MV-4-11 (cell line): ENCODE measurements around the gene TMEM200A.

Source experiments
- DNase-seq: peaks from one replicate; lab custom pipeline; 2025; lab: John Stamatoyannopoulos, UW

Gene TMEM200A

DNA sequence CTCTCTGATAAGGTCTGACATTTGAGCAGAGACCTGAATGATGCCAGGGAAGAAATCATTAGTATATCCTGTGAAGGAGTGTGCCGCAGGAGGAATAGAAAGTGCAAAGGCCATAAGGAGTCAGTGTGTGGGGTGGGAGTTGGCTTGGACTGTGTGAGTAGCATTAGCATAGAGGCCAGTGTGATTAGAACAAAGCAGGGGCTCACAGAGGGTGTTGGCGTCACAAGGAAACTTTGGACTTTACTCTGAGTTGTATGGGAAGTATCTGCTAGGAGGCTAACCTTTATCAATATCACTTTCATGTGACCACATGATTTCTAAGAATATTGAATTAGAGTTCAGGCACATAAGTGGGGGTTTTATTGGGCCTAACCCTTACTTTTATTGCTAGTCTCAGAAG lies 12.1 kb downstream of the TMEM200A start:
- DNase-seq = no peak

DNA sequence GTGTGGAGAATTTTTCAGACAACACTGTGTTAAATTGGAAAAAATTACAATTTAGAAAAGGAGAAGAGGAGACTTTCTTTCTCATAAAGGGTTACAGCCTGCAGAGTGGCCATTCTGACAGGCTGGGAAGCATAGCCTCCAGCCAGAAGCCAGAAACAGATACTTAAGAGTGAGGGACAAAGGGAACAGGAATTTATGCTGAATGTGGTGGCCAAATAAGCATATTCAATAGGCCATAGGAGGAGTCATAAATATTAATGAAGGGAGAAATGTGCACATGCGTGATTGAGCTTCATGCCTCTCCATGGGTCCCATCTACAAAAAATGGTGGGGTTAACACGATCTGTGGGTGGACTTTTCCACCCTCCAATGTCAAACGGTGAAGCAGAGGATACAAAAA lies 13.4 kb downstream of the TMEM200A start:
- no peak for DNase-seq

DNA sequence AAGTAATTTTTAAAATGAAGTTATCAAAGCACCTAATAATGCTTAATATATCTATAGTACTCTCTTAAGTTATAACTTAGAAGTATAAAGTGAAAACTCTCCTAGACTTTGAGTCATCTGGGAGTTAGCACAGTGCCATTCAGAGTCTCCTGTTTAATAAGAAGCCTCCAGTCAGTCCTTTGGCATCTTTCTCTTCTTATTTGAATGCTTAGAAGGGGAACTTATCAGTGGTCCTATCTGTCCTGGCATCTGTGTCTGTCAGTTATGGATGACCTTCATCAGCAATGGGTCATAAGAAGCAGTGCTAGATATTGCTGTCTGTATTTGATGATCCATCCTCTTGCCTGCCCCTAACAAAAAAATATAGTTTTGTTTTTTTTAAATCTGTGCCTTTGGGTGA lies 15.2 kb downstream of the TMEM200A start:
- no peak for DNase-seq

DNA sequence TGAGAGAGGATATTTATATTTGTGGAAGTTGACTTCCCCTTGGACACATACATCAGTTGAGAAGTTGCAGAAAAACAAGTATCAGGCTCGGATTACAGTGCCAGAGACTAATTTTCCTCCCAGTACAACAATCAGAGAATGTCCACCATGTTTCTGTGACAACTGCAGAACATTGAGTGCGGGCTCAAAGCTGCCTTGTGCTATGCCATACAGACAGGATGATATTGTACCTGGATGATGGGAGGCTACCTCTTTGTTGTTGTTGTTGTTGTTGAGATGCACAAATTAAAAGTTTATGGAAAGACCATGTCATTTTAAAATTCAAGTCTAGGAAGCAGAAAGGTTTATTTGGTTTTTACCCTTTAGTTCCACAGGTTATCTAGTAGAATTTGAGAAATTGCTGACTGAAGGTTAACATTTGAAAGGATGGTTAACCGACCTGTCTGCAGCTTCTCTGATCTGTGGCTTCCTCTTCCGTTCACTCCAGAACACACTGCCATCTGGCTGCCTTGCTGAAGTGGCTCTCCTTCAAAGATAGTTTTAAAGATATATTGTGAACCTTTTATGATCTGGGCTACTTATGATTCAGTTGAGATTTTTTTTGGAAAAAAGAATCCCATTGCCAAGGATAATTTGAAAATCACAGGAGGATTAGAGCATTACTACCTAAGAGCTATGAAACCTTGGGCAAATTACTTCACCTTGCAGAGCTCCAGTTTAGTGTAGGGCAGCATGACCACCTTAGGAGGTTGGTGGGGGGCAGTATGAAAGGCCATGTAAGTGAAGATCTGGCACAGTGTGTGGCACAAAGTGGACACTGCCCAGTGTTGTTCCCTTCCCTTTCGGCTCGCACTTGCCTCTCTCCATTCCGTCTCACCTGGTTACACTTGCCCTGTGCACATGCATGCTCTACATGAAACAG lies 15.9 kb downstream of the TMEM200A start:
- DNase-seq = no peak

DNA sequence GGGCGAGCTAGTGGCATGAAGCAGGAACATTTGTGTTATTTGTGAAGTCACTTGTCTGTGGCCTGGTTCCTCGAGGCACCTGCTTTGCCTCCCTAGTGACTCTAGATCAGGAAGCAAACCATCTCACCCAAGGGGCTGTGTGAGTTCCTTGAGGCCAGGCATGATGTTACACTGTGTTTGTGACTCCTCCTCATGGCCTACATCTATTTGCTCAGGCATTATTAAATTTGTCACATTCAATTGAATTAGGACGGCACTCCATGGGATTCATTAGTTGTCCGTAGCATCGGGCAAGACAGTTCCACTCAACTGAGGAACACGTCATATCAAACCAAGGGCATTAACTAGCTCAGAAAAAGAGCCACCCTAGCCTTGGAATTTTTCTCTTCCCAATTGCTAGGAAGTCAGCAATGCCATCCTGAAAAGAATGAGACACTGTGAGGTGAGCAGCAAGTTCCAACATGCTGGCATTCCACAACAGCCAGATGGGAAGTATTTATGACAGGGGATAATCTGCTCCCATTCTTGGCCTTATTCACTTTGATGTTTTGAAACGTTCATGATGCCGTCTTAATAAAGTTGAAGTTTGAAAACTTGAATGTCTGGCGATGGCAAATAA lies 17.2 kb downstream of the TMEM200A start:
- DNase-seq = no peak

DNA sequence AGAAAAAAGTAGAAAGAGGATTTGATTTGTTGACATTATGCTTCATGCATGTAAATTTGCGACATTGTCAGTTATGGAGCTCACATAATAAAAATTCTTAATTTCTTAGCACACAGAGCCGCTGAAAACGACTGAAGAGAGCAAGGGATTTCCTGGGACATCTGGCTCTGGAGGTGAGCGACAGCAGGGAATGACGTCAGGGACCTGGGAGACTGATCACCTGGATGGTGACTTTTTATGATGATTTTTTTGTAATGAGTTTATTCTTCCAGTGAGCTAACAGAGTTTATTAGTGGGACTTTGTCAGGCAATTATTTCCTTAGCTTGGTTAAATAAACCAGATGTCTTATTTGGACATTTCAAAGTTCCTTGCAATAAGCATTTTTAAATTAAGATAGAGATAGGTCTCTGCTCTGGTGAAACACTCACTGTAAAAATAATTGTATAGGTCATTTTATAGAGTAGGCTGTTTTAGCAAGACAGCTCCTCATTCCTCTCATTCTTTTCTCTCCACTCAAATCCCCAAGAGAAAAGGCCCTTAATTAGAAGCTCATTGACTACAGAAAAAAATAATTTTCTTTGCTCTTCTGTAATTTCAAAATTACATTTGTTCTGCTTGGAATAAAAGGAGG lies 19.4 kb downstream of the TMEM200A start:
- no peak for DNase-seq

- no peak for DNase-seq
Measured at GRCh38 chr6:130389142-130389541, 23.3 kb downstream of the TMEM200A start.

DNA sequence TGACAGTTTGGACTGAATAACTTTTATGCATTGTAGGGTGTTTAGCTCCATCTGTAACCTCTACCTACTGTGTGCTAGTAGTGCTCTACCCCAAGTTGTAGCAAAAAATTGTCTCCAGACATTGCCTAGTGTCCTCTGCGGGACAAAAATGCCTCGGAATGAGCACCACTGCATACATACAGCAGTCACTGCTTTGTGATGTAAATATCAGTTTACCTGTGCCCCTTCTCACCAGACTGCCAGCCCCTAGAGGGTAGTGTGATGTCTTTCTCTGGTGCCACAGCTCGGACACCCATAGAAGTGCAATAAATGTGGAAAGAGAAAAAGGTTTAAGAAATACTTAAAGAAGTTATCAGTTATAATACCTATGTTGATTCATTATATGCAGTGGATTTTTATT lies 25.1 kb downstream of the TMEM200A start:
- DNase-seq = no peak

DNA sequence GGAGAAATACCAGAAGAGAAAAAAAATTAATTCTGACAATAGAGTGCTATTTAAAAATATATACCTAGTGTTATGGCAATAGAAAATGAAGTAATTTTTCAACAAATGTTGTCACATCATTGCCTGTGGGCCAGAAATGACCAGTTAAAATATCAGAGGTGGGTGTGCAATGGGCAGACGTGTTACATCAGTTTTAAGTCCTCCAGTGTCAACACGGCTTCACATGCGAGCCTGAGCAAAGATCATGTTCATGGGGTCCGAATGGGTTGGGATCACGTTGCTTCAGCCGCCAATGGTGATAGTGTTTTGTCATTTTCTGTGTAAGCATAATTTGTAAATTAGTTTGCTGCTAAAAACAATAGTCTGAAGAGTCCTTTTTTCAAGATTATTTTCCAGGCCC lies 27.5 kb downstream of the TMEM200A start:
- no peak for DNase-seq

DNA sequence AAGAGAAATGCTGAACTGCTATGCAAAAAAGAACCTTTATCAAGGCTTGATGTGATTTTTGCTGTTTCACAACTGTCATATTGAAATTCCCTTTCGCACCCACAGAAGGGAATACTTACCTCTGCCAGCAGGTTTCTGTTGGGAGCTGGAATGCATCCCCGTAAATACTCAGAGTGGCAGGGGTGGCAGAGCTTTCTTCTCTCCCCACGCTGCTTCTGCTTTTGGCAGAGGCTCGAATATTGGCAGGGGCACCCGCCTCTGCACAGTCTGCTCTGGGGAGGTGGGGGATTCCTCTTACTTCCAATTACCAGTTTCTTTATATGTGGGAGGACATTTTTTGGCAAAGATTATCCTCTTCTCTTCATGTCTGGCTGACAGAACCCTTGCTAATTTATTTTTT lies 28.4 kb downstream of the TMEM200A start:
- no peak for DNase-seq

GRCh38 chr6:130395164-130395563 lies 29.3 kb downstream of the TMEM200A start:
- DNase-seq = no peak

GRCh38 chr6:130396722-130397121 lies 30.9 kb downstream of the TMEM200A start:
- DNase-seq = no peak

- DNase-seq = no peak
Measured at GRCh38 chr6:130405549-130405948, 39.7 kb downstream of the TMEM200A start.

DNA sequence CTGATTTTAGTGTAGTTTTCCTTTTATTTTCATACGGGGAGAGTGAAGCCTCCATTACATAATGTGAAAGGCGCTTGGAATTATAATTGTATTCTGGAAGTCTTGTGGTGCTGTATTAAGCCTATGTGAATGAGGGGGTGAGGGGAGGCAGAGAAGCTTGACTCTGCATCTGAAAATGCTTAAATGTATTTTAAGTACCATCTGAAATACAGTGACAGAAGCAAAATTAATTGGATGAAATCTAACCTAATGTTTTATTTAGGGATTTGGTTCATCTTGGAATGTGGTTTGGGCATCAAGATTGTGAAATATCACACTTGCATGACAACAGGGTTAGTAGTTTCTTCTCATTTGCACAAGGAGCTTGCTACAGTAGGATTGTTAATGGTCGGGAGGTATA lies 41.2 kb downstream of the TMEM200A start:
- no peak for DNase-seq

- DNase-seq = no peak
Measured at GRCh38 chr6:130409418-130410100, 43.7 kb downstream of the TMEM200A start.

DNA sequence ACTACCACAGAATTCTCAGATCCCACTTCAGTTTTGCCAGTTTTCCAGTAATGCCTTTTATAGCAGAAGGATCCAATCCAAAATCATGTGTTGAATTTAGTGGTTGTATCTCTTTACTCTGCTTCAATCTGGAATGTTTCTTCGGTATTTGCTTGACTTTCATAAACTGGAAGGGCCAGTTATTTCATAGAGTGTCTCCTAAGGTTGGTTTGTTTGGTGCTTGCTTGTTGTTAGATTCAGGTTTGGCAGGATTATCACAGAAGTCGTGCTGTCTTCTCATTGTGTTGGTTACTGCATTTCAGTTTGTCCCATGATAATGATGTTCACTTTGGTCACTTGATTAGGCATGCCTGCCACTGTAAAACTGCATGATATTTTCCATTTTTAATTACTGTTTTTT lies 45.7 kb downstream of the TMEM200A start:
- no peak for DNase-seq

- DNase-seq = no peak
Measured at GRCh38 chr6:130412556-130413290, 46.9 kb downstream of the TMEM200A start.

DNA sequence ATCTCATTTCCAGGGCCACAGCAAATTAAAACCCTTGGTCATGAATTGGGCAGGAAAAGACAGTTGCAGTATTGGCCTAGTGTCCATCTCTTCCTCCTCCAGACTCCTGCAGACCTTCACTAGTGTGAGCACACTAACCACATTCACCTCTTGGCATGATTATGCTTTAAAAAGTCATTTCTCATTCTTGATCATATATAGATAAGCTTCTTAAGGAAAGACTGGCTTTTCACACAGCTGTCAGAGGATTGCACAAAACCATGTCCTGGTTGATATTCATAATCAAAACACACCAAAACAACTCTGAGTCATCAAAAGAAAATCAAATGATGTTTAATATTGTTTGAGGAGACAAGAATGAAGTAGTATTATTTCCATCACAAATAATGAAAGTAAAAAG lies 52.1 kb downstream of the TMEM200A start:
- no peak for DNase-seq

DNA sequence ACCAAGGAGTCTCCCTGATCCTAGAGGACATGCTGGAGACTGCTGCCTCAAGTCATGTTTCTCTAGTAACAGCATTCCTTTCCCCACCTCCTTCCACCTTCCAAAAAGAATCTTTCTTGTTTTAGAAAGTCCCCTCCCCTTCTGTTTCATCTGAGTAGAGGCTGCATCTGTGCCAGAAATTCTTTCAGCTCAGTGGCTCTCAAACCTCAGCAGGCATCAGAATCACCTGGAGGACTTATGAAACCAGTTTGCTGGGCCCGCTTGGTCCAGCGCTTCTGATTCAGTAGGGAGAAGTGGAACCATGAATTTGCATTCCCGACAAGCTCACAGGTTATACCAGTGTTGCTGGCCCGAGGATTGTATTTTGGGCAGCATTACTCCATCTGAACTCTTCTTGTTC lies 55.1 kb downstream of the TMEM200A start:
- DNase-seq = no peak

- no peak for DNase-seq
Measured at GRCh38 chr6:130421585-130421984, 55.8 kb downstream of the TMEM200A start.

- no peak for DNase-seq
Measured at GRCh38 chr6:130423044-130423443, 57.2 kb downstream of the TMEM200A start.

GRCh38 chr6:130424710-130425109 lies 58.9 kb downstream of the TMEM200A start:
- no peak for DNase-seq
